Measurements from ENCODE around the gene PHACTR3.
"Not testable (repeated sequence)": the region's sequence is repeated elsewhere in the genome, so short reads cannot be mapped to it uniquely, and the experiment has no call there.

Gene PHACTR3

GRCh38 chr20:59829054-59829785, 224.9 kb downstream of the PHACTR3 start:
- DNase-seq (ENCODE audit: low read depth) = no peak

- no peak for DNase-seq (ENCODE audit: low read depth)
Observed at GRCh38 chr20:59829786-59830664, 225.7 kb downstream of the PHACTR3 start.

GRCh38 chr20:59830665-59831023, 226.3 kb downstream of the PHACTR3 start:
- DNase-seq (ENCODE audit: low read depth) = no peak

GRCh38 chr20:59831024-59831915, 226.9 kb downstream of the PHACTR3 start:
- DNase-seq (ENCODE audit: low read depth) = no peak

GRCh38 chr20:59831916-59832270, 227.6 kb downstream of the PHACTR3 start:
- DNase-seq (ENCODE audit: low read depth) = no peak

- DNase-seq (ENCODE audit: low read depth) = no peak
Observed at GRCh38 chr20:59832406-59833363, 228.3 kb downstream of the PHACTR3 start.

- DNase-seq (ENCODE audit: low read depth) = no peak
Observed at GRCh38 chr20:59835057-59835447, 230.7 kb downstream of the PHACTR3 start.

GRCh38 chr20:59835448-59836395, 231.4 kb downstream of the PHACTR3 start:
- no peak for DNase-seq (ENCODE audit: low read depth)

- DNase-seq (ENCODE audit: low read depth) = no peak
Observed at GRCh38 chr20:59836767-59837166, 232.4 kb downstream of the PHACTR3 start.

GRCh38 chr20:59837623-59838394, 233.5 kb downstream of the PHACTR3 start:
- DNase-seq (ENCODE audit: low read depth) = no peak

GRCh38 chr20:59839400-59839799, 235.1 kb downstream of the PHACTR3 start:
- no peak for DNase-seq (ENCODE audit: low read depth)

- no peak for DNase-seq (ENCODE audit: low read depth)
Observed at GRCh38 chr20:59845472-59845871, 241.1 kb downstream of the PHACTR3 start.

GRCh38 chr20:59848182-59848581, 243.8 kb downstream of the PHACTR3 start:
- no peak for DNase-seq (ENCODE audit: low read depth)

- DNase-seq (ENCODE audit: low read depth) = peak; percentile 50
Observed at GRCh38 chr20:59850018-59850641, 245.8 kb downstream of the PHACTR3 start.

- not testable (repeated sequence) for DNase-seq (ENCODE audit: low read depth)
Observed at GRCh38 chr20:59856526-59856925, 252.2 kb downstream of the PHACTR3 start.

- not testable (repeated sequence) for DNase-seq (ENCODE audit: low read depth)
Observed at GRCh38 chr20:59856941-59857340, 252.6 kb downstream of the PHACTR3 start.

- DNase-seq (ENCODE audit: low read depth) = no peak
Observed at GRCh38 chr20:59857966-59858365, 253.6 kb downstream of the PHACTR3 start.

GRCh38 chr20:59858425-59858824, 254.1 kb downstream of the PHACTR3 start:
- no peak for DNase-seq (ENCODE audit: low read depth)

GRCh38 chr20:59861401-59861800, 257.1 kb downstream of the PHACTR3 start:
- no peak for DNase-seq (ENCODE audit: low read depth)

Measured in iris pigment epithelial cell (primary cell).